Endothelial cell of umbilical vein (primary cell): ENCODE measurements around the gene GNA12. TPM values are rescaled to one million over a fixed set of nuclear protein-coding genes. Genes with fewer than 3 reads are reported as not detected.

Experiments
- BruUV-seq: library from RNA; stranded (reverse); fragments of 400-500 nt; replicated peaks from 2 replicates; lab custom pipeline; 2021; lab: Mats Ljungman, UMichigan
- CTCF ChIA-PET: fragments of 300-600, 350-600 bp; sonication (Branson Sonifier 250); formaldehyde crosslinking; loops from one replicate; lab custom pipeline; 2021; ENCODE audit warnings: antibody characterized with exemption, inconsistent platforms; lab: Charles Lee
- POLR2A ChIA-PET: fragments of 300-600, 350-600 bp; sonication (Branson Sonifier 250); formaldehyde crosslinking; loops from one replicate; lab custom pipeline; 2021; ENCODE audit warnings: antibody characterized with exemption, inconsistent platforms; lab: Charles Lee
- DNase-seq: peaks from one replicate; pipeline ENCODE4 v3.0.0-alpha.2; 2011; ENCODE audit warnings: low read depth, low spot score
- FAIRE-seq: peaks from 2 replicates; lab custom pipeline; 2011; peaks lifted over from hg19 to GRCh38; lab: Jason Lieb, UNC
- H2AFZ ChIP-seq: 2 replicates; pipeline ENCODE4 v1.6.0; 2012; ENCODE audit warnings: low read depth, low read length, control low read depth, inconsistent platforms
- H3K27ac ChIP-seq: 2 replicates; pipeline ENCODE4 v1.5.1; 2011; ENCODE audit warnings: low read depth, mild to moderate bottlenecking, control low read depth, low read length, moderate library complexity; ENCODE audit not compliant: insufficient read depth
- H3K27me3 ChIP-seq, 2 experiments: 2 replicates each; pipeline versions ENCODE4 v1.6.0 to v1.6.1; 2011; ENCODE audit warnings: low read length in 2 of 2, mixed read lengths in 1 of 2; ENCODE audit not compliant: control insufficient read depth in 2 of 2, insufficient read depth in 2 of 2
- H3K36me3 ChIP-seq, 2 experiments: 2 replicates in 1 of 2; 3 replicates in 1 of 2; pipeline ENCODE4 v1.5.1; 2011; ENCODE audit warnings: low read length in 2 of 2, mild to moderate bottlenecking in 1 of 2, moderate library complexity in 1 of 2; ENCODE audit not compliant: control insufficient read depth in 2 of 2, insufficient read depth in 2 of 2; ENCODE audit errors: extremely low read depth in 1 of 2
- H3K4me1 ChIP-seq: 3 replicates; pipeline ENCODE4 v1.5.1; 2011; ENCODE audit warnings: mild to moderate bottlenecking, low read length; ENCODE audit not compliant: control insufficient read depth, insufficient read depth; ENCODE audit errors: extremely low read depth
- H3K4me2 ChIP-seq: 2 replicates; pipeline ENCODE4 v1.6.1; 2011; ENCODE audit warnings: low read length, control low read depth, mixed read lengths; ENCODE audit not compliant: insufficient read depth
- H3K4me3 ChIP-seq, 3 experiments: fragments of 200-600 bp in 1 of 3; sonication (generic), shearing (Covaris generic) in 1 of 3; replicated peaks in 1 of 3; 2 replicates each; pipeline ENCODE4 v1.5.1; 2011 to 2016; ENCODE audit warnings: control low read depth in 3 of 3, low read length in 3 of 3, mild to moderate bottlenecking in 2 of 3, inconsistent platforms in 1 of 3, low read depth in 1 of 3, moderate library complexity in 1 of 3; ENCODE audit not compliant: insufficient read depth in 1 of 3
- H3K79me2 ChIP-seq: 2 replicates; pipeline ENCODE4 v1.6.0; 2012; ENCODE audit warnings: low read length, inconsistent platforms; ENCODE audit not compliant: control insufficient read depth, insufficient read depth
- H3K9ac ChIP-seq: replicated peaks from 2 replicates; pipeline ENCODE3; 2011; ENCODE audit warnings: low read length, control low read depth; ENCODE audit not compliant: insufficient read depth; ENCODE audit errors: extremely low read depth
- H3K9me1 ChIP-seq: replicated peaks from 3 replicates; pipeline ENCODE4 v1.6.0; 2011; ENCODE audit warnings: mild to moderate bottlenecking, low read length; ENCODE audit not compliant: control insufficient read depth, insufficient read depth; ENCODE audit errors: extremely low read depth
- H3K9me3 ChIP-seq: replicated peaks from 2 replicates; pipeline ENCODE4 v1.5.1; 2012; ENCODE audit warnings: low read length, inconsistent platforms; ENCODE audit not compliant: control insufficient read depth, insufficient read depth
- H4K20me1 ChIP-seq: replicated peaks from 2 replicates; pipeline ENCODE3; 2011; ENCODE audit warnings: mild to moderate bottlenecking, low read length; ENCODE audit not compliant: control insufficient read depth, insufficient read depth; ENCODE audit errors: extremely low read depth
- FOS ChIP-seq: IDR thresholded peaks from 2 replicates; pipeline ENCODE4 v1.6.1; 2011; ENCODE audit warnings: mild to moderate bottlenecking, low read length, moderate library complexity, borderline replicate concordance; ENCODE audit not compliant: insufficient read depth
- GATA2 ChIP-seq: IDR thresholded peaks from 2 replicates; pipeline ENCODE4 v1.7.0; 2011; ENCODE audit warnings: low read depth, mild to moderate bottlenecking, moderate library complexity, mixed read lengths, low read length; ENCODE audit not compliant: insufficient read length, insufficient read depth
- JUN ChIP-seq: IDR thresholded peaks from 2 replicates; pipeline ENCODE4 v1.6.1; 2011; ENCODE audit warnings: borderline replicate concordance, low read depth; ENCODE audit not compliant: insufficient read length, insufficient read depth
- MAX ChIP-seq: IDR thresholded peaks from 2 replicates; pipeline ENCODE4 v1.6.1; 2011; ENCODE audit not compliant: insufficient read depth, insufficient read length
- MYC ChIP-seq: IDR thresholded peaks from one replicate; pipeline ENCODE4 v1.6.1; 2011; ENCODE audit warnings: mild to moderate bottlenecking, low read depth, low read length
- POLR2A ChIP-seq: IDR thresholded peaks from 2 replicates; pipeline ENCODE4 v1.6.1; 2012; ENCODE audit warnings: low read depth, mild to moderate bottlenecking, control low read depth, low read length
- dilution Hi-C: fragments of 300-500 bp; cut with MboI; formaldehyde crosslinking; loops from one replicate; pipeline ENCODE4 v1.15.0; 2019; ENCODE audit warnings: low sequenced_read_pairs; ENCODE audit not compliant: extremely low pct_ligation_motif_present
- intact Hi-C: fragments of 100-400 bp; cut with micrococcal nuclease; formaldehyde crosslinking; loops from one replicate; pipeline ENCODE4 v1.10.0; 2022
- polyA plus RNA-seq, 4 experiments: library from polyadenylated mRNA; depleted of rRNA in 3 of 4; stranded (reverse) in 3 of 4; unstranded in 1 of 4; fragments of >200 nt; gene quantifications; 2 replicates each; pipeline versions ENCODE4 v1.2.1 to v1.2.3, GENCODE V29; 2011 to 2012; ENCODE audit warnings: missing spikeins in 1 of 4
- total RNA-seq: library from RNA; stranded (reverse); gene quantifications from 2 replicates; pipeline ENCODE4 v1.2.3, GENCODE V29; 2021

GNA12 gene
- total and polyA plus RNA-seq, 2 donors (not counting 3 experiments of a cell fraction or from before 2014, with no cell fraction given), result 63.0 to 75.1 TPM

GRCh38 chr7:2734751-2735571 is 109.1 kb downstream of the GNA12 start:
- Histone ChIP-seq H3K9ac (no peak overlapping the region), H3K9me1 (no peaks in the 10 kb centered on the region), H3K4me3 (no peak overlapping the region), H2AFZ (no peak overlapping the region), H3K4me2 (no peak overlapping the region), H3K27ac (peak overlapping the region; percentile 37), H3K27me3 (no peaks in the 10 kb centered on the region), H3K79me2 (no peaks in the 10 kb centered on the region), H3K36me3 (peaks cover 0 to 10% of the 10 kb centered on the region in 2 experiments), H3K4me1 (peaks cover 33% of the 10 kb centered on the region), H4K20me1 (no peaks in the 10 kb centered on the region), H3K9me3 (no peaks in the 10 kb centered on the region)
- ChIA-PET CTCF (interaction anchor here (0.7 to 3.0 kb wide), 6 partner anchors 10 to 50 kb away, joined by 3 to 20 read pairs (median 4); no protein-coding TSS in a partner anchor), POLR2A (interaction anchor here (0.6 to 1.2 kb wide), 3 partner anchors 23 to 130 kb away, joined by 3 to 4 read pairs (median 4); no protein-coding TSS in a partner anchor)
- dilution Hi-C loops (no loop called here), intact Hi-C loops (loop anchor here (1.0 to 2.0 kb wide), 4 partner anchors 22 to 110 kb away; partner anchors contain the start of gene GNA12)
- BruUV-seq, result no TSS peak
- TF ChIP-seq POLR2A (peak; percentile 26), MYC (no peak), MAX (peak; percentile 40)
- FAIRE-seq (peak; percentile 76), DNase-seq (peak; percentile 88)

- dilution Hi-C loops (no loop called here), intact Hi-C loops (loop anchor here (2.0 kb wide), 3 partner anchors 23 to 111 kb away; partner anchors contain the start of gene GNA12)
- Histone ChIP-seq H3K27me3 (no peaks in the 10 kb centered on the region), H3K9ac (no peak overlapping the region), H3K9me1 (no peaks in the 10 kb centered on the region), H3K36me3 (peaks cover 0 to 11% of the 10 kb centered on the region in 2 experiments), H3K27ac (peak overlapping the region; percentile 54), H2AFZ (no peak overlapping the region), H3K79me2 (no peaks in the 10 kb centered on the region), H3K9me3 (no peaks in the 10 kb centered on the region), H4K20me1 (no peaks in the 10 kb centered on the region), H3K4me1 (peaks cover 33% of the 10 kb centered on the region), H3K4me2 (no peak overlapping the region), H3K4me3 (no peak overlapping the region)
- DNase-seq (no peak), FAIRE-seq (no peak)
- TF ChIP-seq GATA2 (no peak), JUN (no peak), FOS (no peak), MAX (no peak)
- POLR2A ChIA-PET, result interaction anchor here (1.0 kb wide), 1 partner anchor 24 kb away, joined by 4 read pairs; no protein-coding TSS in a partner anchor
- CTCF ChIA-PET, result interaction anchor here (1.0 to 3.0 kb wide), 5 partner anchors 9 to 25 kb away, joined by 3 to 20 read pairs (median 6); no protein-coding TSS in a partner anchor
- no TSS peak for BruUV-seq
Measured at GRCh38 chr7:2734084-2734686, 109.9 kb downstream of the GNA12 start.
